ENCODE data around the gene AQP1. TPM values are rescaled to one million over a fixed set of nuclear protein-coding genes. Genes with fewer than 3 reads are reported as not detected.

AQP1 gene
- total RNA-seq, 4 donors from 2014 or later: 12.4 to 86.5 (median 71.5) TPM

DNA sequence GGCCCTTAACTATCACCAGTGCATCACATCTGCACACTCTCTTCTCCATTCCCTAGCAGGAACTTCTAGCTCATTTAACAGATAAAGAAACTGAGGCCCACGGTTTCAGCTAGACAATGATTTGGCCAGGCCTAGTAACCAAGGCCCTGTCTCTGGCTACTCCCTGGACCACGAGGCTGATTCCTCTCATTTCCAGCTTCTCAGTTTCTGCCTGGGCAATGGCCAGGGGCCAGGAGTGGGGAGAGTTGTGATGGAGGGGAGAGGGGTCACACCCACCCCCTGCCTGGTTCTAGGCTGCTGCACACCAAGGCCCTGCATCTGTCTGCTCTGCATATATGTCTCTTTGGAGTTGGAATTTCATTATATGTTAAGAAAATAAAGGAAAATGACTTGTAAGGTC lies 13.5 kb downstream of the AQP1 start:
- Histone ChIP-seq H3K27ac (no peak overlapping the region), H3K27me3 (no peaks in the 10 kb centered on the region), H3K9me3 (no peaks in the 10 kb centered on the region), H3K4me3 (no peak overlapping the region), H3K4me1 (peaks cover 0 to 15% (median 0%) of the 10 kb centered on the region in 4 donors), H3K36me3 (peaks cover 0 to 19% (median 0%) of the 10 kb centered on the region in 3 donors)
- DNase-seq: no peak
- TF ChIP-seq POLR2A (IDR thresholded peaks at IDR 0.05): no peak
- TF ChIP-seq, protein P1, sequence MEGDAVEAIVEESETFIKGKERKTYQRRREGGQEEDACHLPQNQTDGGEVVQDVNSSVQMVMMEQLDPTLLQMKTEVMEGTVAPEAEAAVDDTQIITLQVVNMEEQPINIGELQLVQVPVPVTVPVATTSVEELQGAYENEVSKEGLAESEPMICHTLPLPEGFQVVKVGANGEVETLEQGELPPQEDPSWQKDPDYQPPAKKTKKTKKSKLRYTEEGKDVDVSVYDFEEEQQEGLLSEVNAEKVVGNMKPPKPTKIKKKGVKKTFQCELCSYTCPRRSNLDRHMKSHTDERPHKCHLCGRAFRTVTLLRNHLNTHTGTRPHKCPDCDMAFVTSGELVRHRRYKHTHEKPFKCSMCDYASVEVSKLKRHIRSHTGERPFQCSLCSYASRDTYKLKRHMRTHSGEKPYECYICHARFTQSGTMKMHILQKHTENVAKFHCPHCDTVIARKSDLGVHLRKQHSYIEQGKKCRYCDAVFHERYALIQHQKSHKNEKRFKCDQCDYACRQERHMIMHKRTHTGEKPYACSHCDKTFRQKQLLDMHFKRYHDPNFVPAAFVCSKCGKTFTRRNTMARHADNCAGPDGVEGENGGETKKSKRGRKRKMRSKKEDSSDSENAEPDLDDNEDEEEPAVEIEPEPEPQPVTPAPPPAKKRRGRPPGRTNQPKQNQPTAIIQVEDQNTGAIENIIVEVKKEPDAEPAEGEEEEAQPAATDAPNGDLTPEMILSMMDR (IDR thresholded peaks at IDR 0.05): no peak

DNA sequence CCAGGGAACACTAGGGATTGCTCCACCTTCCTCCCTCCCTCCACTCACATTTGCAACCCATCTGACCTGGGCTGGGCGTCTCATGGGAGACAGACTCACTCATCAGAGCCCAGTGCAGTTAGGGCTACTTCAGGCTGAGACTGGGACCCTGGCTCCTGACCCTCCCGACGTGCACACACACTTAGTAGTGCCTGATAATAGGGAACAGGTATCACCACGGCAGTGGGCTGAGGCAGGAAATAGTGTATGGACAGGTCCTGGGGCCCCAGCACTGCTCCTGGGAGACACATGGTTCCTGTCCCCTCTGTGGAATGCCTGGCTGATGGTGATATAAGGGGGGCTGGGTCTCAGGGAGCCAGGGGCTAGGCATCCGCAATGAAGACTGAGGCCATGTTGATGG lies 14.3 kb downstream of the AQP1 start:
- no peak for TF ChIP-seq POLR2A (IDR thresholded peaks at IDR 0.05)
- TF ChIP-seq, protein P1 (IDR thresholded peaks at IDR 0.05): no peak
- Histone ChIP-seq H3K36me3 (peaks cover 0 to 19% (median 0%) of the 10 kb centered on the region in 3 donors), H3K27ac (no peak overlapping the region), H3K9me3 (no peaks in the 10 kb centered on the region), H3K4me3 (no peak overlapping the region), H3K27me3 (no peaks in the 10 kb centered on the region), H3K4me1 (peaks cover 0 to 7% (median 0%) of the 10 kb centered on the region in 4 donors)
- DNase-seq: peak; percentile 10 to 44 (median 31)

DNA sequence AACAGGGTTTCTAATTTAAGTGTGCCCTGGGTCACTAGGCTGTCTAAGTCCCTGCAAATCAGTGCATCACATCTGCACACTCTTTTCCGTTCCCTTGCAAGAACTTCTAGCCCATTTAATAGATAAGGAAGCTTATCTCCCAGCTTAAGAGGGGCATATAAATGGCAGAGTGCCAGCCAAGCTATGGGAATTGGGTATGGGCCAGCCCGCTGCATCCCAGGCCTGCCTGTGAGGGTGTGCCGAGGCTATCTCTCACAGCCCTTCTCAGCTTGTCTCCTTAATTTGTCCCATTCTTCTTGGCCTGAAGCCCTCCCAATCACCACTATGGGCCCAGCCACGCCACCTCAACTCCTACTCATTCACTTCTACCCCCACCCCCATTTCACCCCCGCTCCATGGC lies 14.7 kb downstream of the AQP1 start:
- no peaks in the 10 kb centered on the region for H3K9me3 ChIP-seq
- H3K36me3 ChIP-seq: peaks cover 0 to 19% (median 0%) of the 10 kb centered on the region in 3 donors
- no peak overlapping the region for H3K4me3 ChIP-seq
- DNase-seq: peak in 2 of 3 donors; percentile 5 to 32
- TF ChIP-seq POLR2A (IDR thresholded peaks at IDR 0.05): no peak
- TF ChIP-seq, protein P1 (IDR thresholded peaks at IDR 0.05): no peak
- peaks cover 0 to 3% (median 0%) of the 10 kb centered on the region in 4 donors for H3K4me1 ChIP-seq
- H3K27ac ChIP-seq: no peak overlapping the region
- no peaks in the 10 kb centered on the region for H3K27me3 ChIP-seq

DNA sequence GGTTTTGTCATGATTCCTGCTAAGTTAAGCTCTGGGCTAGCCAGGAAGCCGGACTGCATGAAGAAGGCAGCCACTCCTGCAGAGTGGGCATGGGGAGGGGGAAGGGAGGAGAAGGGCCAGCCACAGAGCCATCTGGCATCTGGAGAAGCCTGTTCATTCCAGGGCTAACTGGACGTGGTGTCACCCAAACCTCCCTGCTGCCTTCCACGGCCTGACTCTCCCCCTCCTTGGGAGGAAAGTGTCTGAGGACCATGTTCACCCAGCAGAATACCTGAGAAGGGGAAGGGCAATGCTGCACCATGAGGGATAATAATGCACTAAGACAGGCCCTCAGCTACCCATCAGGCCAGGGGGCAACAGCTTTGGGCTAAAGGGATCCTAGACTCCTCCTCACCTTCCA lies 15.4 kb downstream of the AQP1 start:
- H3K9me3 ChIP-seq: no peaks in the 10 kb centered on the region
- no peaks in the 10 kb centered on the region for H3K27me3 ChIP-seq
- peak in 2 of 3 donors; percentile 8 to 21 for DNase-seq
- no peaks in the 10 kb centered on the region for H3K4me1 ChIP-seq
- TF ChIP-seq, protein P1 (IDR thresholded peaks at IDR 0.05): no peak
- no peak for TF ChIP-seq POLR2A (IDR thresholded peaks at IDR 0.05)
- H3K27ac ChIP-seq: no peak overlapping the region
- peaks cover 0 to 19% (median 0%) of the 10 kb centered on the region in 3 donors for H3K36me3 ChIP-seq
- H3K4me3 ChIP-seq: no peak overlapping the region

DNA sequence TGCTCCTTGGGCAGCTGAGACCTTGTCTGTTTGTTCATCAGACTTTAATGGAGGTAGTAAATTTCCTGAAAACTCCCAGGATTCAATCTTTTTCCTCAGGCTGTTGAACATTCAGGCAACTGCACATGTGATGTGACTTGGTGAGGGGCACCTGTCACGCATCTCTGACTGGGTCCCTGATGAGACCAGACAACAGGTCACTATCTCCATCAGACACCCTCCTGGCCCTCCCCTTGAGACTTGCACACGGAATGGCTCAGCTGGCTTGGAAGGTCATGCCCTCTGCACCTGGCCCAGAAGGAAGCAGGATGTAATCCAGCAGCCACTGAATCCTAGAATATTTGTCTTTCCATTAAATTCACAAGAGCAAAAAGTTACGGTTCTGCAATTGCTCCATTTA lies 15.9 kb downstream of the AQP1 start:
- DNase-seq: peak in 1 of 3 donors; percentile 4
- H3K27ac ChIP-seq: no peak overlapping the region
- H3K36me3 ChIP-seq: peaks cover 0 to 18% (median 0%) of the 10 kb centered on the region in 3 donors
- no peak overlapping the region for H3K4me3 ChIP-seq
- TF ChIP-seq, protein P1 (IDR thresholded peaks at IDR 0.05): no peak
- no peak for TF ChIP-seq POLR2A (IDR thresholded peaks at IDR 0.05)
- no peaks in the 10 kb centered on the region for H3K27me3 ChIP-seq
- H3K9me3 ChIP-seq: no peaks in the 10 kb centered on the region
- no peaks in the 10 kb centered on the region for H3K4me1 ChIP-seq
